K562 (cell line): ENCODE results near the gene C1GALT1C1L. TPM values are rescaled to one million over a fixed set of nuclear protein-coding genes. Genes with fewer than 3 reads are reported as not detected.

Source experiments
- CTCFL ChIP-seq: IDR thresholded peaks from 2 replicates; pipeline ENCODE4 v1.6.1; 2011; ENCODE audit warnings: borderline replicate concordance, low read depth, mild to moderate bottlenecking, moderate library complexity, low read length; ENCODE audit not compliant: insufficient read depth, poor library complexity, severe bottlenecking
- EP400 ChIP-seq: fragments of 450-650 bp; IDR thresholded peaks from 2 replicates; pipeline ENCODE4 v1.6.1; 2017; ENCODE audit warnings: antibody characterized with exemption, mild to moderate bottlenecking, moderate library complexity
- GABPA ChIP-seq: fragments of 200-800 bp; sonication (Bioruptor generic); conservative IDR thresholded peaks from 2 replicates; pipeline ENCODE4 v1.6.1; 2016; ENCODE audit warnings: low read depth, missing genetic modification characterization, missing compliant biosample characterization
- SP2 ChIP-seq: IDR thresholded peaks from 2 replicates; pipeline ENCODE4 v1.6.1; 2011; ENCODE audit warnings: mild to moderate bottlenecking, low read depth, low read length, moderate library complexity; ENCODE audit not compliant: poor library complexity, severe bottlenecking; ENCODE audit errors: extremely low read depth
- ZBTB33 ChIP-seq: sonication (generic); formaldehyde crosslinking; IDR thresholded peaks from 2 replicates; pipeline ENCODE4 v1.8.1; 2023; ENCODE audit warnings: mild to moderate bottlenecking, missing genetic modification reagents
- ZBTB7A ChIP-seq: IDR thresholded peaks from 2 replicates; pipeline ENCODE4 v1.6.1; 2011; ENCODE audit warnings: low read depth, mild to moderate bottlenecking, low read length, moderate library complexity, borderline replicate concordance; ENCODE audit not compliant: control insufficient read depth
- polyA plus RNA-seq, 8 experiments: library from polyadenylated mRNA; depleted of rRNA in 4 of 8; stranded (reverse) in 5 of 8; unstranded in 3 of 8; fragments of >200 nt; fragmentation: Nextera tagmentation in 2 of 8; fragmentation: Illumina TruSeq in 1 of 8; extraction: Ambion mirVana in 2 of 8; extraction: Trizol in 1 of 8; gene quantifications; 2 replicates each; pipeline versions ENCODE4 v1.2.1 to v1.2.3, GENCODE V29; 2011 to 2014; ENCODE audit warnings: inconsistent platforms in 1 of 8, missing spikeins in 1 of 8
- total RNA-seq, 7 experiments: library from RNA; depleted of rRNA in 6 of 7; stranded (reverse); fragments of >200 nt in 6 of 7; fragmentation: Illumina TruSeq in 2 of 7; extraction: Trizol in 2 of 7; gene quantifications; 2 replicates each; pipeline versions ENCODE4 v1.2.1 to v1.2.3, GENCODE V29; 2011 to 2021; ENCODE audit warnings: low replicate concordance in 1 of 7

Gene C1GALT1C1L
- total and polyA plus RNA-seq, 9 of the 15 experiments (the other 6 are each of a cell fraction or from before 2014, with no cell fraction given): 1.0 to 4.4 (median 1.9) TPM

DNA sequence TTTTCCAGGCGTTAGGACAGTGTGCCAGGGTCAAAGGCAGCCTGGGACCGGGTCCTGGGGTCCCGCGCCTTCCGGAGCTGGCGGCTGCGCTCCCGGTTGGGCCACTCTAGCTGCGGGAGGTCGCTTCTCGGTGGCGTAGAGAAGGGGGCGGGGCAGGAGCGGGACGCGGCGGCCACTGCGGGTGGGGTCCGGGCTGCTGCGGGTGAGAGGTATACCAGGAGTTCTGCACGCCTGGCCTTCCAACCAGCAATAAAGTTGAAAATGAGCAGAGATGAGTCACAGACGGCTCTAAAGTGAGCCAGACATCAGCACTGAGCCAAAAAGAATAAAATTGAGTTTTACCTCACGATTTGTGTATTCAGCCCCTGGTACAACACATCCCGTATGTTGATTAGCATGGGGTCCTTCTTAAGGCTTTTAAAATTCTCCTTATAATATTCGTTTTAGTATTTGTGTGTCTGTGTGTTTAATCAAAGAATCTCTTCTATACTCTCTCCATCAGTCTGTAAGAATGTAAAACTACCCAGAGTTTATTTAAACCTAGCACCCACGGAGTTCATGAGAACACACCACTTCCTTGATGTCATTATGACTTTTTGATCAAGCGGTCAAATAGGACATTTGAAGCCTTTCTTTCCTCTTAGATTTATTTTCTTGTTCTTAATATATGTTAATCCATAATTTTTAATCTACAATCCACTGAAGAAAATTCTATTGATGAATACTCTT lies at the start of gene C1GALT1C1L (continued):
- TF ChIP-seq ZBTB33 (CRISPR knock-in tag) (peak; percentile 28; the same call in 1 of the 2 replicates), EP400 (0 out of 2 replicates have a peak, but pooled peaks have one; percentile 25), SP2 (peak; percentile 61), GABPA (tag) (peak; percentile 45; the same call in 1 of the 2 replicates), ZBTB7A (peak; percentile 46; the same call in 1 of the 2 replicates), CTCFL (no peak)
